ENCODE results near the gene NBAS.
A peak's percentile ranks its signal among the peaks of the same experiment; 100 is the strongest.
"Not testable (repeated sequence)": the region's sequence is repeated elsewhere in the genome, so short reads cannot be mapped to it uniquely, and the experiment has no call there.

NBAS gene

DNA sequence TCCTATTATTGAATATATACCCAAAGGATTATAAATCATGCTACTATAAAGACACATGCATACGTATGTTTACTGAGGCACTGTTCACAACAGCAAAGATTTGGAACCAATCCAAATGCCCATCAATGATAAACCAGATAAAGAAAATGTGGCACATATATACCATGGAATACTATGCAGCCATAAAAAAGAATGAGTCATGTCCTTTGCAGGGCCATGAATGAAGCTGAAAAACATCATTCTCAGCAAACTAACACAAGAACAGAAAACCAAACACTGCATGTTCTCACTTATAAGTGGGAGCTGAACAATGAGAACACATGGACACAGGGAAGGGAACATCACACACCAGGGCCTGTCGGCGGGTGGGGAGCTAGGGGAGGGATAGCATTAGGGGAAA lies 310.2 kb downstream of the NBAS start:
- DNase-seq, result not testable (repeated sequence)

DNA sequence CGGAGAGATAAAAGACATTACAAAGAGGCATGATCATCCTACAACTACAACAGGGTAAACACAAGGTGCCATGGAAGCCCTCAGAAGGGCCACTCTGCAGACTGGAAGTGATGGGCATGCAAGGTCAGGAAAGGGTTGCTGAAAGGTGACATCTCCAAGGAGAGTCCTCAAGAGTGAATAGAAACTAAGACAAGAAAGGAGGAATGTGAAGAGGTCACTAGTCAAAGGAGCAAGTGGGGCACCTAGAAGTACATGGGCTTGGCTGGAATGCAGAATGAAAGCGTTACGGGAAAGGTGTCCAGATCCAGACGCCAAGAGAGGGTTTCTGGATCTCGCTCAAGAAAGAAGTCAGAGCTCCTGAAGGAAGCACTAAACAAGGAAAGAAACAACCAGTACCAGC lies 314.3 kb downstream of the NBAS start:
- no peak for DNase-seq

DNA sequence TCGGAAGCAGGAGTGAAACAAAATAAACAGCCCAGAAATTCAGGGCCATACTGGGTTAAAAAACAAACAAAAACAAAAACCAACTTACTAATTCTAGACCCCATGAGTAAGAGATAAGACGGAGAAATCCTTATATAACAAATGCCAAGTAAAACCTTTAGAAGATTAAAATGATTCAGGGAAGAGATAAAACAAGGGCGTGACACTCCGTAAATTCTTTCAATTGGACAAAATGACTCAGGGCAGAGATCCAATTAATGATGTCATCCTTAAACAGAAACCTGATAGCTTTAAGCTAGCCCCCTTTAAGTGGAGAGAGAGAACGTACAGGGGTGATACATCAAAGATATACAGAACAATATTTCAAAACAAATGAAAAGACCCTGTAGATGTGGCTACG lies 317.4 kb downstream of the NBAS start:
- DNase-seq, result no peak

DNA sequence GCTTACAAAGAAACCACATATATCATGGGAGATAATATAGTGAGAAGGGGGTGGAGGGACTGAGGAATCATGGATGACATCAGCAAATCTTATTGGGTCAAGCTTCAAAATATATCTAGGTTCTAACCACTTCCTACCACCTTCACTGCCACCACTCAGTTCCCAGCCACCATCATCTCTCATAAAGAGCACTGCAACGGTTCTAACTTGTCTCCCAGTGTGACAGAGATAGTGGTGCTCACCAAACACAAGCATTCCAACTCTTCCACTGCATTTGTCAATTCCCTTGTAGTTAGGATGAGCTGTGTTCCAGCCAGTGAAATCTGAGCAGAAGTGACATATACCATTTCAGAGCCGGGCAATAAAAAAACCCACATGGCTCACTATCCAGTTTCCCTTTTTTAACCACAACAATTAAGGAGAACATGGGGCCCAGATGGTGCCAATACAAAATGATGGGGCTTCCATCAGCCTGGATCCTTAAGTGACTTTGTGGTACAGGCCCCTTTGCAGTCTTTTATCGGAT lies 318.1 kb downstream of the NBAS start:
- DNase-seq, result peak in 2 of 3 donors; percentile 19 to 36

DNA sequence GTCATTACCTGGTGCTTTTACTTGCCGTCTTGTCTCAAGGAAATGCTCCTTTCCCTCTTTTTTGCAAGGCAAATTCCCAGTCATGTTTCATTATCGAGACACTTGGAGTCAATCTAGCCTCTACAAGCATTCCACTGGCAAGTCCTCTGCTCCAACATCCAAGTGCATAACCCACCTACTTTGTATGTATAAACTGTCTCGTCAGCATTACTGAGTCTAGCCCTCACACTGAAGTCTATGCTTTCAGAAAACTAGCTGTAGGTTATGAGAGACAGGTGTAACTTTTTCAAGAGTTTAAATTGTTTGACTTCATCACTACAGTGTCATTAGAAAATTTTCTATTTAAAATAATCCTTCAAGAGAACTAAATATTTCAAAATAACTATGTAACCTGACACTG lies 319.2 kb downstream of the NBAS start:
- DNase-seq, result no peak

DNA sequence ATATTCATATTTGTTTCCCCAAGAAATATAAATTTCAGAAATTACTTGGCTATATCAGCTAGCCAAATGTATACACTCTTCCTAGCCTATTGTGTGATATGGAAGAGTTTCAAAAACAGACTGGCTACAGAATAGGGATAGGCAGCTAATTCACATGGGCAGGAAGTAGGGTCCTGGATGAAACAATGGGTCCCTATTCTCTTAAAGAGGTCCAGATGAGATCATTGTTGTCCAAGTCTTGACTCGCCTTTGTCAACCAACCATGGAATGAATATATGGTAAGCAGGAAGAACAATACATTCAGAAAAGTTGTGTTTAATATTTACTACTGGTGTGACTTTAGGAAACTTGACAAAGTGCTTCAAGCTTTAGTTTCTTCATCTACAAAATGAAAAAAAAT lies 319.9 kb downstream of the NBAS start:
- DNase-seq, result no peak

DNA sequence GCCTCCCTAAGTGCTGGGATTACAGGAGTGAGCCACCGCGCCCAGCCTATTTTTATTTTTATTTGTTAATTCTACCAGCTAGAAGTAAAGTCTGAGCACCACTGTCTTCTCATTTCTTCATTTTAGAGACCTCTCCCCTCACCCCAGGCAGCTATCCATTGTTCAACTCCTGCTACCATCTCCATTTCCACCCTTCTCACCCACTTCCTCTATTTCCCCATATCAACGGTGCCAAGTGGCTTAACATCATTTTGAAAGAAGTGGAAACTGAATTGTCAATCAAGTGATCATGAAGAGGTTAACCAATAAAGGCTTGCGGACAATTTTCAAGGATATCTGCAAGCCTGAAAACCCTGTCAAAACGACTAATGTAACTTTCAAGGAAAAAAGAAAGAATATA lies 323.1 kb downstream of the NBAS start:
- no peak for DNase-seq

DNA sequence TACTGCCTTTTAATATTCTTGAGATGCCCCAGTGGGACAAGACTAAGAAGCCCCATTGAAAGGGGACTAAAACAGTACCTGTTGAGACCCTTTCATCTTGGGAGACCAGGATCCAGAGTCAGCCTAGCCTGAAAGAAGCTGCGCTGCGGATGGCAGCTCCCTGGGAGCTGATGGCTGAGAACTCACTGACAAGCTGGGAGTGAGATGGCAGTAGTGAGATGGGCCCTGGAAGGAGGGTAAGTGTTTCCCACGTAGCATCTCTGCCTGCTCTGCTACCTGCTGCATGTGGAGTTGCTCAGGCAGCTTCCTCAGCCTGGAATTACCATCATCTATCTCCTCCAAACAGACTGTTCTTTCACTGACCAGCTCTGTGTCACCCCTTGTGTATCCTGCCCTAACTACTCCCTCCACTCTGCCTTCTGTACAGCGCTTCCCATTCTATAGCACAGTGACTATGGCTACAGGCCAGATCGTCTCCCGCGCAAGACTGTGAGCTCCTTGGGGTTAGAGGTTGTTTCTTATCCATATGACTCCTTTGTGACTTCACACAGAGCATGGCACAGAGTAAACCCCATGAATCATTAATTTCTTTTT lies 330.4 kb downstream of the NBAS start:
- no peak for DNase-seq

DNA sequence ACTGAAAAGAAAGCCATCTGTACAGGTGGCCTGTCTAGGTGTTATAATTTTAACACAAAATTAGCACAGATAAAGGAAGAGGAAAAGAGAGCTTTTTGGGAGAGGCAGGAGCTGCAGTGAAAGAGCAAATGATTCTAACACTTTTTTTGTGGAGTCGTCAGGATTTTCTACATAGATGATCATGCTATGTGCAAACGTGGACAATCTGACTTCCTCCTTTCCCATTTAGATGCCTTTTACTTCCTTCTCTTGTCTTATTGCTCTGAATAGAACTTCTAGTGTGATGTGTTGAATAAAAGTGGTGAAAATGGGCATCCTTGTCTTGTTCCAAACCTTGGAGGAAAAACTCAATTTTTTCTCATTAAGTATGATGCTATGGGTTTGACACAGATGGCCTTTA lies 334.5 kb downstream of the NBAS start:
- peak; percentile 41 to 67 (median 60) for DNase-seq

DNA sequence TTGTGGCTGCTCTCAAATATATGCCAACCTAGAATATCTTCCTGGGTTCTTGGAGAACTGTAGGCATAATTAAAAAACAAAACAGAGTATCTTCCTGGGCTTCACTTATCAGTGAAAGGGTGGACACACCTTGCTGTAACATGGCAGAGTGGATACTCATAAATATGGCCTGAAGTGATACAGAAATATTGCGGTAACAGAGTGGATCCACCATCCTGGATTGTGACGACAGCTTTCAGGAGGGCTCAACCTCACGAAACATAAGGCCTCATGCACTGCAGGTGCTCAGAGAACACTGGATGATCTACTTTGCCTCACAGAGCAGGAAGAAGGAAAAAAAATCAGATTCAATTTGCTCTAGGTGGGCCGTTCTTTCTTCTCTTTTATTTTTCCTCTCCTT lies 336.0 kb downstream of the NBAS start:
- DNase-seq, result no peak

DNA sequence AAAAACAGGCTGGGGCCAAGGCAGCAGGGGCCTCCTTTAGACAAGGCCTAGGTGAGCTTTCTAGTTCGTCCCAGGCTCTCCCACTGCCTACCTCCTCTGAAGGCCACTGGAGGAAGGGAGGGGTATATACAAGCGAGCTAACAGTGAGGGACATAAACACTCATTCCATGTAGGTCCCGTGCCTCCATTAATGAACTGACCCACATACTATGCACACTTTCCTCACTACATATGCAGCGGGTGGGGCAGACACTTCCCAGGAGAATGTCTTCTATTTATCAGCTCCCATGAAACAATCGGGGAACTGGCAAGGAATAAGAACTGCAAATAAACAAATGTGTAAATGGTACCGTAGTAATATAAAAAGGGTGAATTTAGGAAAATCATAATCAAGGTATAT lies 336.5 kb downstream of the NBAS start:
- DNase-seq, result no peak

DNA sequence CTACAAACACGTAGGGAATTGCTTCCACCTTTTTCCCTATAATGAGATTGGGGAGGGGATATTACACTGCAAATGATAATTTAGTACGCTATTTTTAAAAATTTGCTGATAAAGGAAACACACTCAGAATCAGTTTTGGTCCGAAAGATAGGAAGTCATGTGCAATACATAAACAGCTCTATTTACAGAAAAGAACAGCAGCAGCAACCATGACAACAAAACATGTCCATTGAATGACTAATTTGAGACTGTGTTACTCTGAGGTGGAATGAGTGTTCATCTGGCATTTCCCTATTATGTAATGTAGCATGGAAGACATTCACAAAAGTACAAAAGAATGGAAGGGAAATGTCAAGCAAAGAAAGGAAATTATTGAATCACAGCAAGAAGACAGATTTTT lies 337.2 kb downstream of the NBAS start:
- DNase-seq, result peak; percentile 72 to 90 (median 86)

DNA sequence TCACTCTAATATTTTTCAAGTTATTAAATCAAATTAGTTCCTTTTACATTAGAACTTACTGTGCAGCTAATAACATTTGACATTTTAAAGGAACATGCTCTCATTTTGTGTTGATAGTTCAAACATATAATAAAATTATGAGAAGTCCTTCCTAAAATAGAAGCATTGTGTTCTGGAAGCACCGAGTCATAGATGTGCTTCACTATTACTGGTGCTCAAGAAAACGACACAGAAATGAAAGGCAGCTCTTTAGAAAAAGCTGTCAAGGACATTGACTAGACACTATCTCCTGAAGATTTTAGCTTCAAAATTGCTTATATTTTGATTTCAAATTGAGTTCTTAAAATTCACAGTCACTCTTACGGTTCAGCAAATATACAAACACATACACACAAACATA lies 338.3 kb downstream of the NBAS start:
- peak in 1 of 3 donors; percentile 13 for DNase-seq

DNA sequence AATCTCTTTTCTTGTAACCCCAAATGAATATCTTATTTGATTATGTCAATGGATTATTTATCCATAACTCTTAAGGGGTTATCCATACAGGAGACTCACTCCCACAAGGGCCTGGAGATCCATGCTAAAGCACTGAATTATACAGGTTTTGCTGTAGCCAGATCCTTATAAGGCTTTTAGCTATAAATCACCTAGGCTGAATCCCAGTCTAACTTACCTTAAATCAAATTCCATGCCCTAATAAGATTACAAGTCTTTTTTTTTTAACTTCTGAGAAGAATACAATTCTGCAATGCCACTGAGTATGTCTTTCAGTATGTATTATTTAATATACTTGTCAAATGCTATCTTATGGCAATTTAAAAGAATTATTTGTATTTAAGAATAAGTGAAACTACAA lies 340.5 kb downstream of the NBAS start:
- no peak for DNase-seq

DNA sequence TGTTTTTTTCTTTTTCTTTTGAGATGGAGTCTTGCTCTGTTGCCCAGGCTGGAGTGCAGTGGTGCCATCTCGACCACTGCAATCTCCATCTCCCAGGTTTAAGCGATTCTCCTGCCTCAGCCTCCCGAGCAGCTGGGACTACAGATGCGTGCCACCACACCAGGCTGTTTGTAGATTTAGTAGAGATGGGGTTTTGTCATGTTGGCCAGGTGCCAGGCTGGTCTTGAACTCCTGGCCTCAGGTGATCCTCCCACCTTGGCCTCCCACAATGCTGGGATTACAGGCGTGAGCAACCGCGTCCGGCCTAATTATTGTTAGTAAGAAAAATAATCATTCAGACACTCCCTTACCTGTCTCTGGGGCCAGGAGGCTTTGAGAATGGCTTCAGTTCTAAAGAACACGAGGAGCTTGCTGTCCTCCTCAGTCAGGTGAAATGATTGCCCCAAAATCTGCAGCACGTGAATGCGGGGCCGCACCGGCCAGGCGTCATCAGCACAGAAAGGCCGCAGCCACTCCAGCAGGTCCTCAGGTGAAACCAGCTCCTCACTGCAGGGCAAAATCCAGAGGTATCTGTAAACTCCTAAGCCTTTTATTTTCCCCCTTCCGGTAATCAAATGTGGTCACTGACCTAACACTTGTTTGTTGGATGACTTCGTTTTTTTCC lies 342.6 kb downstream of the NBAS start:
- no peak for DNase-seq

DNA sequence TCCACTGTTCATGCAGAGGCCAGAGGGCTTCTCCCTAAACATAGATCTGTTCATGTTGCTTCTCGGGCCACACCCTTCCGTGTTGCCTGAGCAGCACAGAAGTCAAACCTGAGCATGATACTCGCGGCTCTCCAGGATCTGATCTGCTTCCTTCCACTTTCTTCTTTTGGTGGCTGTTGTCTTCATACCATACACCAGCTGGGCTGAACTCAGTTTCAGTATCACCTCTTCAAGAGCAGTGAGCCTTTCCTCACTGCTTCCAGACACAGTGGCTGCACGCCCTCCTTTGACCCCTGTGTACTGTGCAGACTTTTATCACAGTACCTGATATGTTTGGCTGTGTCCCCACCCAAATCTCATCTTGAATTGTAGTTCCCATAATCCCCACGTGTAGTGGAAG lies 348.9 kb downstream of the NBAS start:
- DNase-seq, result no peak

DNA sequence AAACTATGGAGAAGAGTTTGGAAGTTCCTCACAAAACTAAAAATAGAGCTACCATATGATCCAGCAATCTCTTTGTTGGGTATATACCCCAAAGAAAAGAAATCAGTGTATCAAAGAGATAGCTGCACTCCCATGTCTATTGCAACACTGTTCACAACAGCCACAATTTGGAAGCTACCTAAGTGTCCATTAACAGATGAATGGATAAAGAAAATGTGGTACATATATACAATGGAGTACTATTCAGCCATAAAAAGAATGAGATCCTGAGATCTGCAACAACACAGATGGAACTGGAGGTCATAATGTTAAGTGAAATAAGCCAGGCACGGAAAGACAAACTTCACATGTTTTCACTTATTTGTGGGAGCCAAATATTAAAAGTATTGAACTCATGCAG lies 350.6 kb downstream of the NBAS start:
- not testable (repeated sequence) for DNase-seq

DNA sequence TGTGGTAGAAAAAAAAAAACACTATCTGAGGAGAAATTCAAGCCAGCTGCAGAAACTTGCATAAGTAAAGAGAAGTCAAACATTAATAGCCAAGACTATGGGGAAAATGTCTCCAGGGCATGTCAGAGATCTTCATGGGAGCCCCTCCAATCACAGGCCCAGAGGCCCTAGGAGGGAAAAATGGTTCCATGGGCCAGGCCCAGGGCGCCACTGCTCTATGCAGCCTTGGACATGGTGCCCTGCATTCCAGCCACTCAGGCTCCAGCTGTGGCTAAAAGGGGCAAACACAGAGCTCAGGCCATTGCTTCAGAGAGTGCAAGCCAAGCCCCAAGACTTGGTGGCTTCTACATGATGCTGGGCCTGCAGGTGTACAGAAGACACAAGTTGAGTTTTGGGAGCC lies 354.7 kb downstream of the NBAS start:
- DNase-seq, result no peak

DNA sequence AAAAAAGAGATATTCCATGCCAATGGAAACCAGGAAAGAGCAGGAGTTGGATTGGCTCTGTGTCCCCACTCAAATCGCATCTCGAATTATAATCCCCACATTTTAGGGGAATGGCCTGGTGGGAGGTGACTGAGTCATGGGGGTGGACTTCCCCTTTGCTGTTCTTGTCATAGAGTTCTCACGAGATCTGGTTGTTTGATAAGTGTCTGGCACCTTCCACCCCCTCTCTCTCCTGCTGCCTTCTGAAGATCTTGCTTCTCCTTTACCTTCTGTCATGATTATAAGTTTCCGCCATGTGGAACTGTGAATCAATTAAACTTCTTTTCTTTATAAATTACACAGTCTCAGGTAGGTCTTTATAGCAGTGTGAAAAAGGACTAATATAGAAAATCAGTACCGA lies 355.6 kb downstream of the NBAS start:
- peak in 2 of 3 donors; percentile 5 to 24 for DNase-seq

DNA sequence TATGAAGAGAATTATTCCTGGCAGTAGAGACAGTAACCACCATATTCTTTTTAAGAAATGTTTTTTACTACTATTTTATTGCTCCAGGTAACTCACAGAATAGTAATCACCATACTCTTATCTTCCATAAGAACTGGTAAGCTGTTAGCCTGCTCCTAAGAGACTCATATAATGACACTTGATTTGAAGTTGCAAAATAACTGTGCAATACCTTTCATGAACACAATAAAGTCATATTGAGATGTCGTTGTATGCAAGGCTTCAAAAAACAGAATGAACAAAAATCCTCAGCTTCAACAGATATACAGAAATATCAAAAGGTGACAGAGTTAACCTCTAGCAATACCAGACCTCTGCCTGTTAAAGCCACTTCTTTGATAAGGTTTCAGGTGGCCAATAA lies 360.1 kb downstream of the NBAS start:
- no peak for DNase-seq

DNA sequence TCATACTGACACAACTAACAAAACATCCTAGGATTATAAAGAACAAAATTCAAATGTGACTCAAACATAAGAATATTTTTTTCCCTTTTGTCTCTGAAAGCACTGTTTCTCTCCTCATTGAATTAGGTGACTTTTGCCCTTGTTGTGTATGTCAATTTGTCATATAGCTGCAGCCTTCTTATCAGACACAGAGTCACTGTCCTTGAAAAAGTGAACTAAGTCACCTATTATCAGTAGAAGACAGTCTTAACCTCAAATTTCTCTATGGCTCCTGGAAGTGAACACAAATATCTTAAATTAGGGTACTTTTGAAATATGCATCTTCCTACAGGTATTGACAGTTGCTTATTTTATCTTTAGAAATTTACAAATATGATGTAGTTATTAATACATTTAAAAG lies 360.6 kb downstream of the NBAS start:
- no peak for DNase-seq

DNA sequence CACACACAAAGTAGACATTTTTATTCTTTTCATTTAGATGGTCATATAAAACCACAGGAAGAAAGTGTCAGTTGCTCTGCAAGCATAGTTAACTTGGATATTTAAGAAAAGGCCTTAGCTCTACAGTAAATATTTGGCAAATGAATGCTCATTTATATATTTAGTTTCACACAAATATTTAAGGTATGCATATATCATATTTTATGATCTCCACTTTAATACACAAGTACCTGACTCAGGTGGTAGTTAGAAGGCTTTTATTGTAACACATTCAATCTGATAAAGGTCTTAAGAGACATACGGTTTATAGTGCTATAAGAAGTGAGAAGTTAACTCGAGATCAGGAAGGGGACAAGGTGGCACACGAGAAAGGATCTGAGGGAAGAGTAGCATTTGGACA lies 363.1 kb downstream of the NBAS start:
- DNase-seq, result no peak

DNA sequence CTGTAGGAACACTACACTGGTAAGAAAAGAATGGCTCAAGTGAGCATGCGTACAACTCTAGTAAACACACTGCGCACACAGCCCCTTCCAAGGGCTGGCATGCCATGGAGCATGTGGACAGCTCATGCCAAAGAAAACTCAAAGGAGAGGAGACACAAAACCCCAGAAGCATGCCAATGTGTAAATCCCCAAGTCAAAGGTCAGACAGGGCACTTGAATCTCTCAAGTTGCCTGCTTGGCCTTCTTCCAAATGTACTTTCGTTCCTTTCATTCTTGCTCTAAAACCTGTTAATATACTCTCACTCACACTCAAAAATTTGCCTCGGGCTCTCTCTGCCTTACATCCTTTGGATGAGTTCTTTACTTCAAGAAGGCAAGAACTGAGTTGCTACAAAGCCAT lies 365.3 kb downstream of the NBAS start:
- DNase-seq, result no peak

DNA sequence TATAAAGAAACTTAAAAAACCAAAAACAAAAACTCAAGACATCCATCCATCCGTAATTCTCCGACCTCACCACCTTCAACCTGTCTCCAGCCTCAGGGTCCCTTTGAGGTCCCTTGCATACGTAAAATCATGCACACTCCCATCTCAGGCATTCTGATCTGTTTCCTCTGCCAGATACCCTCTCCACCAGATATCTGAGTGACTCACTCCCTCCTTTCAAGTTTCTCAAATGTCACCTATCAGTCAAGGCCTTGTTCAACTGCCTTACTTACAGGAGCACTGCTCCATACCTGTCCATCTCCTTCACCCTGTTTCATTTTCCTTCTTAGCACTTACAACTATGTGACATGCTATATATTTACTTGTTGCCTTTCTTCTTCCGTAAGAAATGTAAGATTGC lies 369.3 kb downstream of the NBAS start:
- DNase-seq, result no peak

DNA sequence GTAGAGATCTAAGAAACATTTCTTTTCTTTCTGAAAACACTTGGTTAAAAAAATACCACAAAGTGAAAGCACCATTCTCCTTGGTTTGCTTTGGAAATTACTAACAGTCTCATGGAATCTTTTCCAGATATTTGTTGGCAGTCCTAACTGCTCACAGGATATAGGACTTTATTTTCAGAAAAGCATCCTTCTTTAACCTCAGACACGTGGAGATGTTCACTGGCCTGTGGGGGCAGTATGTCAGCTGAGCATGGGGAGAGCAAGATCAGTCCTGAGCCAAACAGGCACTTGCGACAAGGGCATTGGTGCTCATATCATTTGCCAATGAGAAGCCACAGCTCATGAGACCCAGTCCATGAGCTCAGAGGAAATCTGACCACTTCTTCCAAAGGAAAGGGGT lies 371.9 kb downstream of the NBAS start:
- DNase-seq, result no peak

All from suppressor macrophage treated with lipopolysaccharide for 1 hour (primary cell).